Lung (tissue), 12 donors: ENCODE results near the gene TBX3. TPM values are rescaled to one million over a fixed set of nuclear protein-coding genes. Genes with fewer than 3 reads are reported as not detected.

Experiments
- ATAC-seq: fragments of 200-7000 bp; cut with Tn5 transposase; one replicate; pipeline ENCODE4 v1.9.1; 2020; ENCODE audit warnings: moderate number of reproducible peaks; ENCODE audit not compliant: insufficient read depth, low FRiP score
- DNase-seq, 3 donors: peaks; one replicate each; pipeline ENCODE4 v3.0.0-alpha.2; 2013 to 2017
- H3K27ac ChIP-seq, 2 donors: one replicate each; pipeline ENCODE4 v1.5.1; 2013; ENCODE audit warnings: mild to moderate bottlenecking in 2 of 2, moderate library complexity in 2 of 2, control low read depth in 1 of 2, inconsistent platforms in 1 of 2, low read depth in 1 of 2, low read length in 1 of 2
- H3K27me3 ChIP-seq, 3 donors: one replicate each; pipeline ENCODE4 v1.5.1; 2013; ENCODE audit warnings: low read length in 2 of 3; ENCODE audit not compliant: control insufficient read depth in 3 of 3, insufficient read depth in 3 of 3
- H3K36me3 ChIP-seq, 4 donors: one replicate each; pipeline ENCODE4 v1.5.1; 2013; ENCODE audit warnings: low read length in 4 of 4, mild to moderate bottlenecking in 1 of 4, moderate library complexity in 1 of 4; ENCODE audit not compliant: control insufficient read depth in 4 of 4, insufficient read depth in 4 of 4
- H3K4me1 ChIP-seq, 5 donors: one replicate each; pipeline ENCODE4 v1.5.1; 2013; ENCODE audit warnings: low read length in 5 of 5, mild to moderate bottlenecking in 2 of 5, moderate library complexity in 1 of 5; ENCODE audit not compliant: control insufficient read depth in 5 of 5, insufficient read depth in 5 of 5
- H3K4me3 ChIP-seq: one replicate; pipeline ENCODE4 v1.5.1; 2013; ENCODE audit warnings: mild to moderate bottlenecking, control low read depth, moderate library complexity
- H3K9ac ChIP-seq, 2 donors: one replicate each; pipeline ENCODE4 v1.5.1; 2013; ENCODE audit warnings: low read length in 2 of 2, control low read depth in 1 of 2; ENCODE audit not compliant: insufficient read depth in 1 of 2
- H3K9me3 ChIP-seq, 4 donors: one replicate each; pipeline ENCODE4 v1.5.1; 2013; ENCODE audit warnings: low read length in 3 of 4, mild to moderate bottlenecking in 1 of 4, moderate library complexity in 1 of 4; ENCODE audit not compliant: control insufficient read depth in 4 of 4, insufficient read depth in 3 of 4
- CTCF ChIP-seq: IDR thresholded peaks from 2 replicates; pipeline ENCODE4 v1.5.1; 2012; ENCODE audit warnings: mild to moderate bottlenecking; ENCODE audit errors: control extremely low read depth, extremely low read depth
- WGBS, 2 donors: extraction: QIAGEN DNeasy Blood & Tissue Kit; methylation state at CpG; one replicate each; pipeline ENCODE4 v1.1.7; 2013; 5-methylcytosine and 5-hydroxymethylcytosine counted together
- polyA plus RNA-seq, 2 donors: library from polyadenylated mRNA; stranded (reverse); fragments of 200-250 nt; gene quantifications; one replicate each; pipeline ENCODE4 v1.2.1, GENCODE V29; 2013
- total RNA-seq, 2 donors: library from RNA; depleted of rRNA in 1 of 2; stranded (reverse); fragments of >200 nt in 1 of 2; gene quantifications; one replicate each; pipeline ENCODE4 v1.2.1, GENCODE V29; 2014 to 2021
- donor health status: control.
- donor health status: control.
- donor health status: Bipolar disorder and iron deficiency.
- donor health status: healthy.
- donor health status: DM: yes; HTN: yes; CAD: no.

The TBX3 gene
- total and polyA plus RNA-seq, 4 donors: 19.3 to 126 (median 39.6) TPM

GRCh38 chr12:114638790-114639435, 45.1 kb downstream of the TBX3 start:
- ATAC-seq: no peak
- Histone ChIP-seq H3K27ac (no peak overlapping the region), H3K27me3 (no peaks in the 10 kb centered on the region), H3K4me3 (no peak overlapping the region), H3K4me1 (no peaks in the 10 kb centered on the region), H3K9me3 (no peaks in the 10 kb centered on the region), H3K36me3 (no peaks in the 10 kb centered on the region), H3K9ac (no peak overlapping the region)
- TF ChIP-seq CTCF: no peak
- no peak for DNase-seq
- WGBS, 2 donors: 78 to 83% methylated on average over 6 of the region's 6 CpGs

- Histone ChIP-seq H3K4me1 (no peaks in the 10 kb centered on the region), H3K27me3 (no peaks in the 10 kb centered on the region), H3K36me3 (no peaks in the 10 kb centered on the region), H3K4me3 (no peak overlapping the region), H3K9me3 (no peaks in the 10 kb centered on the region), H3K9ac (no peak overlapping the region), H3K27ac (no peak overlapping the region)
- 58 to 62% methylated on average over 15 of the region's 15 CpGs for WGBS, 2 donors
- ATAC-seq: no peak
- peak; percentile 40 to 58 (median 52) for DNase-seq
- no peak for TF ChIP-seq CTCF
Observed at GRCh38 chr12:114636723-114637480, 47.1 kb downstream of the TBX3 start.

- TF ChIP-seq CTCF: no peak
- Histone ChIP-seq H3K9ac (no peak overlapping the region), H3K27ac (no peak overlapping the region), H3K4me3 (no peak overlapping the region), H3K4me1 (no peaks in the 10 kb centered on the region), H3K36me3 (no peaks in the 10 kb centered on the region), H3K9me3 (no peaks in the 10 kb centered on the region), H3K27me3 (no peaks in the 10 kb centered on the region)
- 66 to 67% methylated on average over 7 of the region's 7 CpGs for WGBS, 2 donors
- DNase-seq (no peak), ATAC-seq (no peak)
Observed at GRCh38 chr12:114631242-114631641, 52.7 kb downstream of the TBX3 start.
